HL-60 (cell line): Measurements from ENCODE around the gene ECM2.

Experiments used
- DNase-seq, 2 experiments: peaks; one replicate each; pipeline ENCODE4 v3.0.0-alpha.2; 2010 to 2020; ENCODE audit warnings: low read depth in 1 of 2, low spot score in 1 of 2
- H3K27ac ChIP-seq: fragments of 250-450 bp; sonication (Bioruptor Pico); replicated peaks from 2 replicates; pipeline ENCODE4 v1.5.1; 2020; ENCODE audit warnings: mild to moderate bottlenecking, moderate library complexity
- H3K27me3 ChIP-seq: fragments of 250-450 bp; sonication (Bioruptor Pico); 2 replicates; pipeline ENCODE4 v1.5.1; 2021; ENCODE audit warnings: mild to moderate bottlenecking, moderate library complexity; ENCODE audit not compliant: insufficient read depth, poor library complexity, severe bottlenecking
- H3K4me3 ChIP-seq: replicated peaks from 2 replicates; pipeline ENCODE4 v1.5.1; 2011; ENCODE audit warnings: mild to moderate bottlenecking, control low read depth, low read length; ENCODE audit not compliant: insufficient read depth
- GABPA ChIP-seq: IDR thresholded peaks from 2 replicates; pipeline ENCODE4 v1.6.1; 2012; ENCODE audit warnings: low read depth
- POLR2AphosphoS5 ChIP-seq: IDR thresholded peaks from 2 replicates; pipeline ENCODE4 v1.6.1; 2012; ENCODE audit warnings: low read depth
- REST ChIP-seq: IDR thresholded peaks from 2 replicates; pipeline ENCODE4 v1.6.1; 2012; ENCODE audit warnings: low read depth; ENCODE audit not compliant: insufficient replicate concordance
- SPI1 ChIP-seq: IDR thresholded peaks from 2 replicates; pipeline ENCODE4 v1.6.1; 2012; ENCODE audit warnings: low read depth, mild to moderate bottlenecking, borderline replicate concordance
- TF ChIP-seq, protein P1 (sequence below): IDR thresholded peaks from one replicate; pipeline ENCODE4 v1.5.1; 2011; ENCODE audit warnings: low read length, control low read depth, inconsistent platforms; ENCODE audit not compliant: insufficient read depth

ECM2 gene

DNA sequence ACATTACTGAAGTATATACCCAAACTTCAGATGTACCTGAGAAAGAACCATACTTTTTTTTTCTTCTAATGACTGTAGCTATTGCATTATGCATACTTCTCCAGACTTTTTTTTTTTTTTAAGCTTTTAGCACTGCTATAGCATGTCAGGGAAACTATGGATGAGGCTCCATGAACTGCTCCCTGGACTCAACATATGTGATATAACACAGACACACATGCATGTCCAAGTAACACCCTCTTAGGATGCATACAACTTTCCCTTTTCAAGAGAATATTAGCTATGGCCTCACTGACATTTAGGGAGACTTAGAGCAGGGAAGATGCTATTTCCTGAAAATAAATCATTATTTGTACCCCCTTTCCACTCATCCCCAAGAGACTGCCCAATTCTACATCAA is 53.0 kb downstream of the ECM2 start:
- no peak for DNase-seq
- Histone ChIP-seq H3K4me3 (no peak overlapping the region), H3K27me3 (no peaks in the 10 kb centered on the region), H3K27ac (no peak overlapping the region)
- no peak for TF ChIP-seq SPI1
- TF ChIP-seq GABPA: no peak
- TF ChIP-seq, protein P1, sequence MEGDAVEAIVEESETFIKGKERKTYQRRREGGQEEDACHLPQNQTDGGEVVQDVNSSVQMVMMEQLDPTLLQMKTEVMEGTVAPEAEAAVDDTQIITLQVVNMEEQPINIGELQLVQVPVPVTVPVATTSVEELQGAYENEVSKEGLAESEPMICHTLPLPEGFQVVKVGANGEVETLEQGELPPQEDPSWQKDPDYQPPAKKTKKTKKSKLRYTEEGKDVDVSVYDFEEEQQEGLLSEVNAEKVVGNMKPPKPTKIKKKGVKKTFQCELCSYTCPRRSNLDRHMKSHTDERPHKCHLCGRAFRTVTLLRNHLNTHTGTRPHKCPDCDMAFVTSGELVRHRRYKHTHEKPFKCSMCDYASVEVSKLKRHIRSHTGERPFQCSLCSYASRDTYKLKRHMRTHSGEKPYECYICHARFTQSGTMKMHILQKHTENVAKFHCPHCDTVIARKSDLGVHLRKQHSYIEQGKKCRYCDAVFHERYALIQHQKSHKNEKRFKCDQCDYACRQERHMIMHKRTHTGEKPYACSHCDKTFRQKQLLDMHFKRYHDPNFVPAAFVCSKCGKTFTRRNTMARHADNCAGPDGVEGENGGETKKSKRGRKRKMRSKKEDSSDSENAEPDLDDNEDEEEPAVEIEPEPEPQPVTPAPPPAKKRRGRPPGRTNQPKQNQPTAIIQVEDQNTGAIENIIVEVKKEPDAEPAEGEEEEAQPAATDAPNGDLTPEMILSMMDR: no peak
- no peak for TF ChIP-seq POLR2AphosphoS5
- TF ChIP-seq REST: no peak

GRCh38 chr9:92482329-92482728 is 53.5 kb downstream of the ECM2 start, which contains the start of gene ASPN:
Gene ASPN, minus strand, starts transcription at chr9:92482506.
- DNase-seq: no peak
- no peaks in the 10 kb centered on the region for H3K27me3 ChIP-seq
- TF ChIP-seq POLR2AphosphoS5: no peak
- H3K4me3 ChIP-seq: no peak within 1 kb of the TSS
- H3K27ac ChIP-seq: no peak within 1 kb of the TSS

DNA sequence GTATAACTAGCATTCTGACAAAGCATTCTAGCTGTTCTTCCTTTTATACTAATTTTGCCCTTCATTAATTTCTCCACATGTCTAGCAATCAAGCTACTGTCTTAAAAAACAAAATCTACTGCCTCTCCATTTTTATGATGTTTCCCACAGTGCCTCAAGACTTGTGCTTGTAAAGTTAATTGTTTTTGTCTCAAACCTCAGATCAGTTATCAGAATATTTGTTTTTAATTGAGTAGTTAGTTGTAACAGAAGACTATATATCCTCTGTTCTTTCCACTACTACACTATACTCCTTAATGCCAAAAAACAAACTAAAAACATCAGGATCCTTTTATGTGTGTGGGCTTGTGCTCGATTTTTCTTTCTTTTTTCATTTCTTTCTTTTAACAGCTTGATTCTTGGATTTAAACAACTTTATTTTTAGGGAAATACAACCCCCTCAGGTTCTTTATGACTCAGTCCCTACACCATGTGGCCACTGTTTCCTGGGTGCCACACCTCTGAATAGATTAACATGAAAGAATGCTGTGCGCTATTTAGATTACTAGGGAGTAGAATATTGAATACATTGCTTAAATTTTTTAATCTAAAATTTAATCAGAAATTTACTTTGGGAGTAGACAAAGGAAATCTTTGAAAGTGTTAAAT is 54.7 kb downstream of the ECM2 start:
- H3K27me3 ChIP-seq: no peaks in the 10 kb centered on the region
- H3K4me3 ChIP-seq: no peak overlapping the region
- TF ChIP-seq GABPA (no peak), POLR2AphosphoS5 (no peak), SPI1 (no peak), REST (no peak)
- TF ChIP-seq, protein P1: no peak
- no peak for DNase-seq
- H3K27ac ChIP-seq: no peak overlapping the region

- DNase-seq: no peak
- TF ChIP-seq REST (no peak), GABPA (no peak), SPI1 (no peak), POLR2AphosphoS5 (no peak)
- TF ChIP-seq, protein P1: no peak
- H3K27ac ChIP-seq: no peak overlapping the region
- no peak overlapping the region for H3K4me3 ChIP-seq
- H3K27me3 ChIP-seq: no peaks in the 10 kb centered on the region
These were observed 55.5 kb downstream of the ECM2 start for GRCh38 chr9:92480291-92480771.
